ENCODE data around the gene LSM11.

The LSM11 gene

GRCh38 chr5:157734436-157734835 is 9.1 kb upstream of the LSM11 start:
- no peak for DNase-seq (ENCODE audit: low read depth)

- no peak for DNase-seq (ENCODE audit: low read depth)
Measured at GRCh38 chr5:157735991-157736390, 7.5 kb upstream of the LSM11 start.

GRCh38 chr5:157739388-157740228 is 3.9 kb upstream of the LSM11 start:
- no peak for DNase-seq (ENCODE audit: low read depth)

GRCh38 chr5:157740229-157740610 is 3.3 kb upstream of the LSM11 start:
- DNase-seq (ENCODE audit: low read depth) = no peak

- no peak for DNase-seq (ENCODE audit: low read depth)
Measured at GRCh38 chr5:157741131-157741530, 2.4 kb upstream of the LSM11 start.

- no peak for DNase-seq (ENCODE audit: low read depth)
Measured at GRCh38 chr5:157744051-157745011, 819 bp downstream of the LSM11 start.

- no peak for DNase-seq (ENCODE audit: low read depth)
Measured at GRCh38 chr5:157745041-157745456, 1.5 kb downstream of the LSM11 start.

GRCh38 chr5:157747173-157747740 is 3.7 kb downstream of the LSM11 start:
- DNase-seq (ENCODE audit: low read depth) = no peak

- no peak for DNase-seq (ENCODE audit: low read depth)
Measured at GRCh38 chr5:157747766-157748700, 4.5 kb downstream of the LSM11 start.

GRCh38 chr5:157748760-157749461 is 5.4 kb downstream of the LSM11 start:
- no peak for DNase-seq (ENCODE audit: low read depth)

GRCh38 chr5:157749462-157749799 is 5.9 kb downstream of the LSM11 start:
- DNase-seq (ENCODE audit: low read depth) = no peak

GRCh38 chr5:157750320-157750719 is 6.8 kb downstream of the LSM11 start:
- DNase-seq (ENCODE audit: low read depth) = no peak

GRCh38 chr5:157756122-157756521 is 12.6 kb downstream of the LSM11 start:
- no peak for DNase-seq (ENCODE audit: low read depth)

GRCh38 chr5:157758706-157759105 is 15.2 kb downstream of the LSM11 start:
- no peak for DNase-seq (ENCODE audit: low read depth)

GRCh38 chr5:157761690-157762621 is 18.4 kb downstream of the LSM11 start:
- no peak for DNase-seq (ENCODE audit: low read depth)

- no peak for DNase-seq (ENCODE audit: low read depth)
Measured at GRCh38 chr5:157764531-157764930, 21.0 kb downstream of the LSM11 start.

GRCh38 chr5:157766442-157766841 is 22.9 kb downstream of the LSM11 start:
- no peak for DNase-seq (ENCODE audit: low read depth)

- no peak for DNase-seq (ENCODE audit: low read depth)
Measured at GRCh38 chr5:157766902-157767301, 23.4 kb downstream of the LSM11 start.

GRCh38 chr5:157767689-157768088 is 24.2 kb downstream of the LSM11 start:
- DNase-seq (ENCODE audit: low read depth) = no peak

GRCh38 chr5:157770665-157771064 is 27.2 kb downstream of the LSM11 start:
- DNase-seq (ENCODE audit: low read depth) = no peak

All from stimulated activated CD8-positive, alpha-beta memory T cell treated with anti-CD3 and anti-CD28 coated beads, Interleukin-7, amount 100 ng/mL, for 24 hours (primary cell).